Neural cell (in vitro differentiated cells): ENCODE measurements around the gene GSG1L2. TPM values are rescaled to one million over a fixed set of nuclear protein-coding genes. Genes with fewer than 3 reads are reported as not detected.

Experiments used
- H2AFZ ChIP-seq: fragments of 200-600, 300-800 bp; sonication (generic), shearing (Covaris generic); 2 replicates; pipeline ENCODE4 v1.6.0; 2014; ENCODE audit warnings: low read depth, mild to moderate bottlenecking, antibody characterized with exemption, low read length, moderate library complexity
- H3F3A ChIP-seq: fragments of 200-600 bp; shearing (Covaris generic); 2 replicates; pipeline ENCODE4 v1.6.1; 2016; ENCODE audit warnings: mild to moderate bottlenecking, moderate library complexity, mixed read lengths, antibody characterized with exemption, low read length; ENCODE audit not compliant: insufficient read depth, poor library complexity, severe bottlenecking
- H3K27ac ChIP-seq: fragments of 200-600, 300-800 bp; sonication (generic), shearing (Covaris generic); 2 replicates; pipeline ENCODE4 v1.5.1; 2014; ENCODE audit warnings: mild to moderate bottlenecking, low read length, moderate library complexity
- H3K27me3 ChIP-seq: fragments of 300-800, 200-600 bp; sonication (generic), shearing (Covaris generic); 2 replicates; pipeline ENCODE4 v1.6.0; 2014; ENCODE audit warnings: mild to moderate bottlenecking, low read depth, low read length, moderate library complexity; ENCODE audit not compliant: insufficient read depth
- H3K36me3 ChIP-seq: fragments of 300-800, 200-600 bp; sonication (generic), shearing (Covaris generic); 2 replicates; pipeline ENCODE4 v1.5.1; 2014; ENCODE audit warnings: mild to moderate bottlenecking, antibody characterized with exemption, low read length, moderate library complexity; ENCODE audit not compliant: insufficient read depth
- H3K4me2 ChIP-seq: fragments of 300-800, 200-600 bp; sonication (generic), shearing (Covaris generic); 2 replicates; pipeline ENCODE4 v1.6.0; 2014; ENCODE audit warnings: mild to moderate bottlenecking, low read length
- H3K4me3 ChIP-seq: fragments of 300-800, 200-600 bp; sonication (generic), shearing (Covaris generic); 2 replicates; pipeline ENCODE4 v1.5.1; 2014; ENCODE audit warnings: mild to moderate bottlenecking, low read length, moderate library complexity
- H3K79me2 ChIP-seq: fragments of 200-600 bp; shearing (Covaris generic); replicated peaks from 2 replicates; pipeline ENCODE4 v1.6.0; 2014; ENCODE audit warnings: mild to moderate bottlenecking, low read length, moderate library complexity; ENCODE audit not compliant: insufficient read depth
- H3K9ac ChIP-seq: fragments of 300-800, 200-600 bp; sonication (generic), shearing (Covaris generic); 2 replicates; pipeline ENCODE4 v1.6.1; 2016; ENCODE audit warnings: mild to moderate bottlenecking, low read length, mixed read lengths
- H3K9me2 ChIP-seq: fragments of 200-600 bp; shearing (Covaris generic); 2 replicates; pipeline ENCODE4 v1.6.1; 2016; ENCODE audit warnings: mild to moderate bottlenecking, low read length, mixed read lengths; ENCODE audit not compliant: insufficient read depth
- H3K9me3 ChIP-seq: fragments of 200-600, 300-800 bp; sonication (generic), shearing (Covaris generic); 2 replicates; pipeline ENCODE4 v1.6.1; 2016; ENCODE audit warnings: mild to moderate bottlenecking, mixed run types, low read length, moderate library complexity, mixed read lengths
- H4K20me1 ChIP-seq: fragments of 200-600 bp; shearing (Covaris generic); 2 replicates; pipeline ENCODE4 v1.6.1; 2016; ENCODE audit warnings: mild to moderate bottlenecking, mixed run types; ENCODE audit not compliant: insufficient read depth
- CTCF ChIP-seq: fragments of 450-650 bp; IDR thresholded peaks from 2 replicates; pipeline ENCODE4 v1.5.1; 2014; ENCODE audit warnings: antibody characterized with exemption, mild to moderate bottlenecking, moderate library complexity; ENCODE audit not compliant: poor library complexity, severe bottlenecking
- EP300 ChIP-seq: fragments of 450-650 bp; conservative IDR thresholded peaks from 2 replicates; pipeline ENCODE4 v1.6.1; 2014; ENCODE audit warnings: antibody characterized with exemption, mild to moderate bottlenecking, moderate library complexity; ENCODE audit not compliant: poor library complexity, severe bottlenecking
- EZH2 ChIP-seq: fragments of 200-600, 300-800 bp; shearing (Covaris generic), sonication (generic); IDR thresholded peaks from 2 replicates; pipeline ENCODE4 v1.6.1; 2014; ENCODE audit warnings: antibody characterized with exemption, low read length, borderline replicate concordance, mild to moderate bottlenecking; ENCODE audit not compliant: insufficient read depth, poor library complexity, severe bottlenecking
- MXI1 ChIP-seq: fragments of 450-650 bp; conservative IDR thresholded peaks from 2 replicates; pipeline ENCODE4 v1.6.1; 2014; ENCODE audit warnings: antibody characterized with exemption, mild to moderate bottlenecking; ENCODE audit not compliant: poor library complexity, severe bottlenecking
- POLR2AphosphoS5 ChIP-seq: IDR thresholded peaks from 2 replicates; pipeline ENCODE4 v1.6.1; 2012
- RAD21 ChIP-seq: fragments of 450-650 bp; conservative IDR thresholded peaks from 2 replicates; pipeline ENCODE4 v1.6.1; 2014; ENCODE audit warnings: antibody characterized with exemption, mild to moderate bottlenecking, moderate library complexity
- SMC3 ChIP-seq: fragments of 450-650 bp; conservative IDR thresholded peaks from 2 replicates; pipeline ENCODE4 v1.6.1; 2014; ENCODE audit warnings: antibody characterized with exemption, mild to moderate bottlenecking, moderate library complexity; ENCODE audit not compliant: poor library complexity
- TAF1 ChIP-seq: IDR thresholded peaks from 2 replicates; pipeline ENCODE4 v1.6.1; 2012; ENCODE audit warnings: low read depth
- polyA plus RNA-seq: library from polyadenylated mRNA; depleted of rRNA; stranded (reverse); fragments of >200 nt; gene quantifications from 2 replicates; pipeline ENCODE4 v1.2.3, GENCODE V29; 2014
- TF ChIP-seq, protein P1 (sequence below): IDR thresholded peaks from 2 replicates; pipeline ENCODE4 v1.6.1; 2012; ENCODE audit warnings: borderline replicate concordance

GSG1L2 gene
- polyA plus RNA-seq, 1 donor from 2014 or later, result not detected

DNA sequence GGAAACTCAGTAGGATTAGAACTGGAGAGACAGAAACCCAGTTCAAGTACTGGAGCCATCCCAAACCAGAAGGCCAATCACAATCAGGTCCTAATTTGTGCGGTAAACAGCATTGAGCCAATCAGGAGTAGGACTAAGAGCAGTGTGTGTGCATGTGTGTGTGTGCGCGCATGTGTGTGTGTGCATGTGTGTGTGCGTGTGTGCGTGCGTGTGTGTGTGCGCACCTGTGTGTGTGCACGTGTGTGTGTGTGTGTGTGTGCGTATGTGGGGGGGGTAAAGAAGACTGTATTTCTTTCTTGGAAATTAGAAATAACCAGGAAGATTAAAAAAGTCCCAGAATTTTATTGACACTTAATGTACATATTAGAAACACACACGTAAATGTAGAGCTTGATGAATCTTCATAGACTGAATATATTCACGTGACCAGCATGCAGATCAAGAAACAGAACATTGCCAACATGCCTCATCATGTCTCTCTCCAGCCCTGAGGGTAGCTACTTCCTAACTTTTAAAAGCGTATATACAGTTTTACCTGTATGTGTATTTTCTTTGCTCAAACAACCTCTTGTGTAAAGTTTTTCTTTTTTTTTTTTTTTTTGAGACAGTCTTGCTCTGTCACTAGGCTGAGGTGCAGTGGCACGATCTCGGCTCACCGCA, 29.6 kb downstream of the GSG1L2 start:
- H3K4me2 ChIP-seq, result no peak overlapping the region
- H3K9ac ChIP-seq, result no peak overlapping the region
- H3K27me3 ChIP-seq, result no peaks in the 10 kb centered on the region
- H2AFZ ChIP-seq, result no peak overlapping the region
- no peaks in the 10 kb centered on the region for H3F3A ChIP-seq
- no peak overlapping the region for H3K27ac ChIP-seq
- no peak overlapping the region for H3K4me3 ChIP-seq
- H3K79me2 ChIP-seq, result no peaks in the 10 kb centered on the region
- H3K9me3 ChIP-seq, result no peaks in the 10 kb centered on the region
- no peaks in the 10 kb centered on the region for H3K9me2 ChIP-seq
- TF ChIP-seq POLR2AphosphoS5, result no peak
- TF ChIP-seq TAF1, result no peak
- no peak for TF ChIP-seq EP300
- TF ChIP-seq RAD21, result no peak
- no peak for TF ChIP-seq MXI1
- no peak for TF ChIP-seq CTCF
- no peak for TF ChIP-seq EZH2
- TF ChIP-seq, protein P1, sequence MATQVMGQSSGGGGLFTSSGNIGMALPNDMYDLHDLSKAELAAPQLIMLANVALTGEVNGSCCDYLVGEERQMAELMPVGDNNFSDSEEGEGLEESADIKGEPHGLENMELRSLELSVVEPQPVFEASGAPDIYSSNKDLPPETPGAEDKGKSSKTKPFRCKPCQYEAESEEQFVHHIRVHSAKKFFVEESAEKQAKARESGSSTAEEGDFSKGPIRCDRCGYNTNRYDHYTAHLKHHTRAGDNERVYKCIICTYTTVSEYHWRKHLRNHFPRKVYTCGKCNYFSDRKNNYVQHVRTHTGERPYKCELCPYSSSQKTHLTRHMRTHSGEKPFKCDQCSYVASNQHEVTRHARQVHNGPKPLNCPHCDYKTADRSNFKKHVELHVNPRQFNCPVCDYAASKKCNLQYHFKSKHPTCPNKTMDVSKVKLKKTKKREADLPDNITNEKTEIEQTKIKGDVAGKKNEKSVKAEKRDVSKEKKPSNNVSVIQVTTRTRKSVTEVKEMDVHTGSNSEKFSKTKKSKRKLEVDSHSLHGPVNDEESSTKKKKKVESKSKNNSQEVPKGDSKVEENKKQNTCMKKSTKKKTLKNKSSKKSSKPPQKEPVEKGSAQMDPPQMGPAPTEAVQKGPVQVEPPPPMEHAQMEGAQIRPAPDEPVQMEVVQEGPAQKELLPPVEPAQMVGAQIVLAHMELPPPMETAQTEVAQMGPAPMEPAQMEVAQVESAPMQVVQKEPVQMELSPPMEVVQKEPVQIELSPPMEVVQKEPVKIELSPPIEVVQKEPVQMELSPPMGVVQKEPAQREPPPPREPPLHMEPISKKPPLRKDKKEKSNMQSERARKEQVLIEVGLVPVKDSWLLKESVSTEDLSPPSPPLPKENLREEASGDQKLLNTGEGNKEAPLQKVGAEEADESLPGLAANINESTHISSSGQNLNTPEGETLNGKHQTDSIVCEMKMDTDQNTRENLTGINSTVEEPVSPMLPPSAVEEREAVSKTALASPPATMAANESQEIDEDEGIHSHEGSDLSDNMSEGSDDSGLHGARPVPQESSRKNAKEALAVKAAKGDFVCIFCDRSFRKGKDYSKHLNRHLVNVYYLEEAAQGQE, result no peak
- no peak for TF ChIP-seq SMC3
- no peaks in the 10 kb centered on the region for H3K36me3 ChIP-seq
- no peaks in the 10 kb centered on the region for H4K20me1 ChIP-seq

DNA sequence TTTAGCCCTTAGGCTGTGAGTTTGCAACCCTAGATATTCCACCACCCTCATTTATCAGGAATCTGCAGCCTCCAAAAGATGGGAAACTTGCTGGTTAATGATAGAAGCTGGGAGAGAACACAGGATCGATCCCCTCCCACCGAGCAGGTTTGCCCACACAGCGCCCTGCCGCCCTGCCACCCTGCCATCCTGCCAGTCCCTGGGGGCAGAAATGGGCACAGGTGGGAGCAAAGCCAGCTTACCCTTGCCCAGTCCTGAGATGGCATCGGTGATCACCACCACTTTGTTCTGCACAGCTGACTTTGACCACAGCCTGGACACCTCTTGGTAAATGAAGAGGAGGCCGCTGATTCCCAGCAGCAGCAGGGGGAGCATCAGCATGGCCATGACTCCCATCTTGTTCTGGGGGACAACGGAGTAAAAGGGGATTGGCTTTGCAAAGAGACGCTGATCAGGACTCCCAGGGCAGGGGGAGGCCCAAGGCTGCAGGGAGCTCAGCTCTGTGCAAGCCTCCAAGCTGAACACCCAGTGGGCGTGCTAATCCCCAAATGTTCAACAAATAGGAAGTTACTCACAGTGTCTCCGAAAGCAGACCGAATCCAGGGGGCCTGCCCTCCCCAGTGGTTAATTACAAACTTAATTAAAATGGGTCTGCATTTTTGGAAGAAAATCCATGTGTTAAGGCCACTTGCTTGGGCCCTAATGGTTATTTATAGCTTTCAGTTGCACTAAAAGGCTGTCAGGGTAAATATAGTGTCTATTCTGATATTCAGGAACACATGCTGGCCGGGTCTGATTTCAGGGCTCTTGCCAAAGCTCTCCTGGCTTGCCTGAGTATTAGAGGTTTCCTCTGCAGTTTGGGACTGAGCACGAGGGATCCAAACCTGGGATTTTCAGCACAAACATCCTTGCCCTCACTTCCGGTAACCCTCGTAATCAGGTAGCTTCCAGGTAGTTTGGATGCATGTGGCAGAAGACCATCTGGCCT, 30.7 kb downstream of the GSG1L2 start, which contains the start of gene DHRS7C:
DHRS7C (minus strand) TSS at position 704 of the 988 bp plus-strand sequence; CDS start at position 396, 308 bp downstream.
- Histone ChIP-seq H3K27ac (no peak within 1 kb of the TSS), H2AFZ (no peak within 1 kb of the TSS), H3K79me2 (no peaks in the 10 kb centered on the region), H3K9ac (no peak within 1 kb of the TSS), H3K27me3 (no peaks in the 10 kb centered on the region), H3F3A (no peaks in the 10 kb centered on the region), H3K36me3 (no peaks in the 10 kb centered on the region), H3K9me2 (no peaks in the 10 kb centered on the region), H3K9me3 (no peaks in the 10 kb centered on the region), H3K4me2 (no peak within 1 kb of the TSS), H4K20me1 (no peaks in the 10 kb centered on the region), H3K4me3 (no peak within 1 kb of the TSS)
- no peak for TF ChIP-seq RAD21
- TF ChIP-seq MXI1, result no peak
- TF ChIP-seq, protein P1, result no peak
- TF ChIP-seq EZH2, result no peak
- no peak for TF ChIP-seq POLR2AphosphoS5
- no peak for TF ChIP-seq EP300
- no peak for TF ChIP-seq TAF1
- TF ChIP-seq CTCF, result no peak
